GM12875 (cell line): ENCODE results near the gene PCDH15.

Experiments
- H3K4me3 ChIP-seq: one replicate; pipeline ENCODE4 v1.5.1; 2011; ENCODE audit warnings: low read depth, low read length, control low read depth
- CTCF ChIP-seq: IDR thresholded peaks from 2 replicates; pipeline ENCODE4 v1.5.1; 2011; ENCODE audit warnings: low read depth, mild to moderate bottlenecking, control low read depth, inconsistent platforms, low read length, moderate library complexity, borderline replicate concordance; ENCODE audit not compliant: insufficient read depth

Gene PCDH15

GRCh38 chr10:54667136-54667535 lies 133.9 kb downstream of the PCDH15 start:
- no peak for TF ChIP-seq CTCF
- no peak overlapping the region for H3K4me3 ChIP-seq

GRCh38 chr10:54666192-54666591 lies 134.8 kb downstream of the PCDH15 start:
- TF ChIP-seq CTCF: no peak
- H3K4me3 ChIP-seq: no peak overlapping the region

- no peak overlapping the region for H3K4me3 ChIP-seq
- no peak for TF ChIP-seq CTCF
These were observed 135.9 kb downstream of the PCDH15 start for GRCh38 chr10:54665095-54665494.

- no peak overlapping the region for H3K4me3 ChIP-seq
- TF ChIP-seq CTCF: no peak
These were observed 140.6 kb downstream of the PCDH15 start for GRCh38 chr10:54660397-54660796.

GRCh38 chr10:54656643-54657042 lies 144.4 kb downstream of the PCDH15 start:
- H3K4me3 ChIP-seq: no peak overlapping the region
- no peak for TF ChIP-seq CTCF

GRCh38 chr10:54653518-54653917 lies 147.5 kb downstream of the PCDH15 start:
- no peak for TF ChIP-seq CTCF
- no peak overlapping the region for H3K4me3 ChIP-seq

- H3K4me3 ChIP-seq: no peak overlapping the region
- no peak for TF ChIP-seq CTCF
These were observed 150.5 kb downstream of the PCDH15 start for GRCh38 chr10:54650547-54650946.
